ENCODE measurements around the gene NTRK3.

DNA sequence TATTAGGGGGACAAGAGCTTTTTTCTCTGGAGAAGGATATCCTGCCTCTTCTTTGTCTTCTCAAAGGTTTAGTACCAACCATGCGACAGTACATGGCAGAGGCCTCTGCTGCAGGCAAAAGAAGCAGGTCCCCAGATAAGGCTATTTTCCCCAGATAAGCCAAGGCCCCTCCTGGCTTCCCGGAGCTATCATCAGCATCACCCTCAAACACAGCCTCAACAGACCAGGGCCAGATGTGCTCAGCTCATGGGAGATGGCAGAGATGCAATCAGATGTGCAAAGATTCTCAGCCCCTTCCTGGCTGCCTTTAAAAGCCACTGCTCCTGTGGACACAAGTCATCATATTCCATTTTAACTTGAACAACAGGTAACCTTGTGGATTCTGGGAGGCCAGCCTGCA is 49.0 kb downstream of the NTRK3 start:
- TF ChIP-seq CTCF (IDR thresholded peaks at IDR 0.05) (no peak), POLR2A (IDR thresholded peaks at IDR 0.05) (no peak)
